HG03565 (cell line): ENCODE data around the gene BIRC2.
A peak's percentile ranks its signal among the peaks of the same experiment; 100 is the strongest.
"Not testable (repeated sequence)": the region's sequence is repeated elsewhere in the genome, so short reads cannot be mapped to it uniquely, and the experiment has no call there.

Experiments
- ATAC-seq: cut with Tn5 transposase; IDR thresholded peaks from one replicate; pipeline ENCODE4 v1.9.1; 2021; ENCODE audit warnings: mild to moderate bottlenecking, moderate library complexity; ENCODE audit not compliant: unreplicated experiment

Gene BIRC2

DNA sequence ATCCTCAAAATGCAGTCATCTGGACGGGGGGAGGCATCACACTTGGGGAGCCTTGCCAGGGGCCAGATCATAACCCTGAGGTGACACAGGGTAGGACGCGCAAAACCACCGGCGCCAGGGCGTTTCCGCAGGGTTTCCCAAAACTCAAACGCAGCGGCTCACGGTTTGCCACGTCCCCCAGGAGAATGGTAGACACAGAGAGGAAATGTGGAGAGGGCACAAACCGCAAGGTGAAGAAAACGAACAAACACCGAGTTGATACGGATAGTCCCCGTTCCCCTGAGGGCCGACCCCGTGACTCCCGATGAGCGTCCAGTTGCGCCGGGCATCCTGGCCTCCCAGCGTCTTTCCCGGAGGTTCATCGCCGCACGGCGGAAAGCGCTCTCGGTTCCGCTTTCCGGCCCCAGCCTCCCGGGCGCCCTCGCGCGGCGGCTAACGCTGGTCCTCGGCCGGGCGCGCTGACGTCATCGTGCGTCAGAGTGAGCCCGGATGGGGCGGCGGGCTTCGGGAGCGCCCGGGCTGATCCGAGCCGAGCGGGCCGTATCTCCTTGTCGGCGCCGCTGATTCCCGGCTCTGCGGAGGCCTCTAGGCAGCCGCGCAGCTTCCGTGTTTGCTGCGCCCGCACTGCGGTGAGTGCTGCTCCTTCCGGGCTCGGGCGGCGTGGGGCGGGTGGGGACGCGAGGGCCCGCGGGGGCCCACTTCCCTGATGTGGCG is at the start of gene BIRC2:
Gene BIRC2 (plus strand): TSS at position 467 of the 714 bp plus-strand sequence. CDS start 2,641 bp downstream, outside the sequence.
- peak; percentile 80 for ATAC-seq

DNA sequence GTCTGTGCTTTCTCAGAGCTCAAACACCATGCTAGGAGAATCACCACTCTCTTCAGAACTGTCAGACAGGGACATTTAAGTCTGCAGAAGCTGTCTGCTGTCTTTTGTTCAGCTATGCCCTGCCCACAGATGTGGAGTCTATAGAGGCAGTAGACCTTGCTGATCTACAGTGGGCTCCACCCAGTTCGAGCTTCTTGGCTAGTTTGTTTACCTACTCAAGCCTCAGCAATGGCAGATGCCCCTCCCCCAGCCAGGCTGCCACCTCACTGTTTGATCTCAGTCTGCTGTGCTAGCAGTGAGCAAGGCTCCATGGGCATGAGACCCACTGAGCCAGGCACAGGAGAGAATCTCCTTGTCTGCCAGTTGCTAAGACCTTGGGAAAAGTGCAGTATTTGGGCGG is 46.2 kb upstream of the BIRC2 start:
- not testable (repeated sequence) for ATAC-seq

DNA sequence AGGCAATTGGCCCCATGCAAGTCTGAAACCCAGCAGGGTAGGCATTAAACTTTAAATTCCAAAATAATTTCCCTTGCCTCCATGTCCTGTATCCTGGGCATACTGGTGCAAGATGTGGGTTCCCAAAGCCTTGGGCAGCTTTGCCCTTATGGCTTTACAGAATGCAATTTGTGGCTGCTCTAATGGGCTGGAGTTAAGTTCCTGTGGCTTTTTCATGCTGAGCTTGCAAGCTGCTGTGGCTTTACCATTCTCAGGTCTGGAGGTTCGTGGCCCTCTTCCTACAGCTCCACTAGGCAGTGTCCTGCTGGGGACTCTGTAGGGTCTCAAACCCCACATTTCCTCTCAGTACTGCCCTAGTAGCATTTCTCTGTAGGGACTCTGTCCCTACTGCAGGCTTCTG is 44.8 kb upstream of the BIRC2 start:
- ATAC-seq, result no peak

DNA sequence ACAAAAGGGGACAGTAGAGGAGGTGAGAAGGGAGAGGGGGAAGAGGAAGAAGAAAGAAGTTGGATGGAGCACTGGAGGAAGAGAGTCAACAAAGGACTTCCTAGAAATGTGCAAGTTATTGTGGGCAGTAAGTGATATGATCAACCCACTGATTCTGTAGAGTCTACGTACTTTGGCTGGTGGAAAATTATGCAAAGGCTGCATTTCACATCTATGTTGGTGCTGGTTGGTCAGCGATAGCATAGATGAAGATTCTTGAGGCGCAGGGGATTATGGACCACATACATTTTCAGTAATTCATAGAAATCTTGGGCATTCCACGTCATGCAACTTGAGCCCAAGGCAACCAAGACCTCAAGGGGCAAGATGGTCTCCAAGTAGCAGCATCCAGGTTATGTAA is 42.3 kb upstream of the BIRC2 start:
- ATAC-seq, result no peak

DNA sequence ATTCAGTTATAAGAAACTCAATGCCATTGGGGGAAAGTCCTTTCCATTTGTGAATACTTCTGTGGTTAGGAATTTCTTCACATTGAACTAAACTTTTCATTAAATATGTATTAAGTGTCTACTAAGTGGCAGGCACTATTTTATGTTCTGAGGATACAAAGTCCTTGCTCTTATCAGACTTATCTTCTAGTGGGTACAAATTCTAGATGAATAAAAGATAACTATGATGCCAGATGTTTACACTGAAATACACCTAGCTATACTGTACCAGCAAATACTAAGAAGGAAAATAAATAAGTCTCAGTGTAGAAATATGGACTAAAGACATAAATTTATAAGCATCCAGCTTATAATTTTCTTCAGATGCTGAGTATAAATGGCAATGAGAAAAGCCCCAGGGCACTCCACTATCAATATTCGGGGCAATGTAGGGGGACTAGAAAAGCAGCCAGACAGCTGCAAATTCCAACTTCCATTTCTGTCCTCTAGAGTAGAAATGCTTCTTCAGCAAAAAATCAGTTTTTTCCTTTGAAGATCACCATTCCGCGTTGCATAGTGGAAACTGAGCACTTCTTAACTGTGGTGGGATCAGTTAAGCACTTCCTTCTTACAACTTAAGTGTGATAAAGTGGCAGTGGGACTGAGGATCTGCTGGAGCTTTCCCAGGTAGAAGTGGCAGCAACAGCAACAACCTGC is 41.5 kb upstream of the BIRC2 start:
- ATAC-seq, result no peak

DNA sequence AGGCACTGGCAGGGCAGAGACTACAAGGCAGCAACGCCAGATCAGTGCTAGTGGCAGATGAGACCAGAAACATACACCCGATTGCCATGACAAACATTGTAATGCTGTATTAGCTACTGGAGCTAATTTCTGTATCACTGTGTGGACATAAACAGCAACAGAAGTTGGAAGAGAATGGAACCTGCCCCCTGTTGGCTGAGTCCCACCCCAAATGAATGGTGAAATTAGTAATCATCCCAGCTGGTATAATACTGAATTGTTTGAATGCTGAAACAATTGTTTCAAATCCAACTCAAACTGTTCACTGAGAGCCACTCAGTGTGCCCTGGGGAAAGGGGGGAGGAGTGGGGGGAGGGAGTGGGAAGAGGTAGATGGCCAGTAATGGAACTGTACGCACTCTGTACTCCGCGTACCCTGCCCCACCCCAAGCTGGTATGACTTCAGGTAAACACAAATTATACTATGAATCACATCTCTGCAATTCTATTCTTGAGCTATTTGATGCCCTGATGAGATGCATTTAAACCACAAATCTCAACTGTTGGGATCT is 40.9 kb upstream of the BIRC2 start:
- no peak for ATAC-seq

DNA sequence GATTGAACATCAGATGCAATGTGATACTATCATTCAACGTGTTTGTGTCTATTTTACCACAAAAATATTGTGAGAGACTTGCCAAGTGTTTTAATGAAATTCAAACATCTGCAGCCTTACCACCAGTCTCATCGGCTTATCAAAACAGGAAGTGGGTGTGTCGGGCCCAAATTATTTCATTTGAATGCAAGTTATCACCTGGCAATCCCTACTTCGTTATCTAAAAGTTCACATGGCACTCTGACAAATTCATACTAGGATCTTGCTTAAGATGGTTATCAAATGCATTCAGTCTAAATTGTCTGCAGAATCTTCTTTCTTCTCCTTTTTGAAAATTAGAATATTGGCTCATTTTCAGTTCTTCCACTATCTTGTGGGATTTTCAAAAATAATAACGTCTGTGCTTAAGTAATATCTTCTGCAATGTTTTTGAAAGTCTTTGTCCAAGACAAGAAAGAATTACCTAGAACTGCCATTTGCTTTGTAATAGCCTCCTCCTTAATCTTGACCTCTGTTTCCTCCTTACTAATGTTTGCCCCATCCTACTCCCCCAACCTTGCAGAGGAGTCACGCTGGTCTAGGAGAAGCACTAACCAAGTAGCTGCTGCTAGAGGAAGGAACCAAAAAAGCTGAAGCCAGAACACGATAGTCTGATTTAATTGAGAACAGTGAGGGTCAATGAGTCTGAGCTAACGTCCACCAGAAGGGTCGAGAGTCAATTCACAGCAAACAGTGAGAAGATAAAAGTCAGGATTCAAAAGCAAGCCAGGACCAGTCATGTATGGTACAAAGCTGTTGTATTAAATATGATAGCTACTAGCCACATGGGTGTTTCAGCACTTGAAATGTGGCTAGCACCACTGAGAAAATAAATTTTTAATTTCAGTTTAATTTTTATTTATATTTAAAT is 39.9 kb upstream of the BIRC2 start:
- no peak for ATAC-seq

DNA sequence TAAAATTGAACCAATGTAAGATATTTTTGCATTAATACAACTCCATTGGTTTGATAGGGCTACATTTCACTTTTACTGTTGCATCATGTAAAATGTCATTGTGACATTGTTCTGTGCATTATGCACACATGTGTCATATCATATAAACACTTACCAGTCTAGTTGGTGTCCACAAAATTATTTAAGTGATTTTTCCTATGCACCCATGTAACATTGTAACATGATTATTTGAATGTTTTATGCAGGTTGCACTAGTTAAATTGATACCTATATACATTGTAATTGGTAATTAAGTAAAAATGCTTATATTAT is 39.3 kb upstream of the BIRC2 start:
- ATAC-seq, result no peak

DNA sequence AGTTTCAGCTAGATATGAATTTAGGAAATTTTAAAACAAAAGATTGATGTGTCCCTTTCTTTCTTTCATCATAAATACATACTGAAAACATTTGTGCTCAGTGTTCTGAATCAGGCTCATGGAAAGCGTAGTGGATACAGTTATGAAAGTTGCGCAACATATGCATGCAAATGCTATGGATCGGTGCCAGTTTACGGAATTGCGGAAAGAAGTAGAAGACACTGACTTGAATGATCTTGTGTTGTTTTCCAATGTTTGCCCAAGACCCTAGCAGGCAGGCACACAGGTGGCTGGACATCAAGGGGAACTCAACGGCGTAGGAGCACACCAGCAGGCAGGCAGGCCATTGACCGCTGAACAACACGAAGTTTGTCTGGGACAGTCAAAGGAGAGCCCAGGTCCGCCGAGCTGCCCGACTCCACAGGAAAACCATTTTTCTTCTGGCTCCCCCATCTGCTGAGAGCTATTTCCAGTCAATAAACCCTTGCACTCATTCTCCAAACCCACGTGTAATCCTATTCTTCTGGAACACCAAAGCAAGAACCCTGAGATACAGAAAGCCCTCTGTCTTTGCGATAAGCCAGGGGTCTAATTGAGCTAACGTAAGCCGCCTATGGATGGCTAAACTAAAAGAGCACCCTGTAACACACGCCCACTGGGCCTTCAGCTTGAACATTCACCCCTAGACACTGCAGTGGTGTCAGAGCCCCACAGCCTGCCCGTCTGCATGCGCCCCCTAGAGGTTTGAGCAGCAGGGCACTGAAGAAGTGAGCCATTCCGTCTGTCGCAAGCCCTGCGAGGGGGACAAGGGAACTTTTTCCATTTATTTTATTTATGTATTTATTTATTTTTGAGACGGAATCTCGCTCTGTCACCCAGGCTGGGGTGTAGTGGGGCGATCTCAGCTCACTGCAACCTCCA is 37.1 kb upstream of the BIRC2 start:
- ATAC-seq, result no peak

DNA sequence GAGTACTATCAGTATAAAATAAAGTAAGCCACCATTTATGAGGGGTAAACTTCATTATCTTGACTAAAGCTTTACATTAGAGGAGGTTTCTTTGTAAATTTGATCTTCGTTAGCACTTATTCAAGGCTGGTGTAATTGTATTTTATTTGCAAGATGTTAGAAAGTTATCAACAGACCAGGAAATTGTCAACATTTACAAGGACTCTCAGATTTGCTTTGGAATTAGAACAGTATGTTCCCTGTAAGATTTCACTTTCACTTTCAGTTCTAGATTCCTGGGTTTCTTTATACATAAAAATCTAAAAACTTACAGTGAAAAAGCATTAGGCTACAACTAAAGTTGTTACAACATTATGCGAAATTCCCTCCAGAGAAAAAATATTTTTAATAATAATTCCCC is 34.3 kb upstream of the BIRC2 start:
- no peak for ATAC-seq

DNA sequence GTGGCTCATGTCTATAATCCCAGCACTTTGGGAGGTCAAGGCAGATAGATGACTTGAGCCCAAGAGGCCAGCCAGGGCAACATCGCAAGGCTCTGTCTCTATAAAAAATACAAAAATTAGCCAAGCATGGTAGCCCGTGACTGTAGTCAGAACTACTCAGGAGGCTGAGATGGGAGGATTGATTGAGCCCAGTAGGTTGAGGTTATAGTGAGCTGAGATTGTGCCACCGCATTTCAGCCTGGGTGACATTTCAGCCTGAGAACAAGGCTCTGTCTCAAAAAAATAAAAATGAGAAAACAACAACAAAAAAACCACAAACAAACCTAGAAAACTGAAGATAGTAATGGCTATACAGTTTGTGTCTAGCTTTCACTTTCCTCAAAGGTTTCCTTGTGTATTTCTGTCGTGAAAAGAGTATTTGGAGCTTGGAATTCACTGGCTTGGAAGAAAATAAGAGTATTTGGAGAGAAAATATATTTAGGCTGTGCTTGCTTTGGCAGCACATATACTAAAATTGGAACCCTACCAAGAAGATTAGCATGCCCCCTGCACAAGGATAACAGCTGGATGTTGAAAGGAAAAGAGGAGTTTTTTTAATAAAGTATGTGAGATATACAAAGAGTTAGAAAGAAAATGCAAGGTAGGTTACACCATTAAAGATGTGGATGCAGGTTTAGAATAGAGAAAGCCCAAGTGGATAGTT is 33.6 kb upstream of the BIRC2 start:
- no peak for ATAC-seq

DNA sequence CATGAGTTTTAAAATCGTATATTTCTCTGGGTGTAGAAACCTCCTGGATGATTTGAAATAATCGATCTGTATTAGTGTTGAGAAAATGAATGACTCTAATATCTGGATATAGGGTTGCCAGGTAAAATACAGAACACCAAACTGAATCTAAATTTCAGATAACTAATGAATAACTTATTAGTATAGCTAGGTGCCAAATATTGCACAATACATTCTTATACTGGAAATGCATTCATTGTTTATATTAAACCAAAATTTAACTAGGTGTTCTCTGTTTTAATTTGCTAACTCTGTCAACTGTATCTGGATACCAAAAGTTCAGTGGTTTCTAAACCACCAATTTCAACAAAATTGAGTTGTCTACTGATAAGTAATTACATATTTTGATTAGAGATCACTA is 32.2 kb upstream of the BIRC2 start:
- ATAC-seq, result no peak

DNA sequence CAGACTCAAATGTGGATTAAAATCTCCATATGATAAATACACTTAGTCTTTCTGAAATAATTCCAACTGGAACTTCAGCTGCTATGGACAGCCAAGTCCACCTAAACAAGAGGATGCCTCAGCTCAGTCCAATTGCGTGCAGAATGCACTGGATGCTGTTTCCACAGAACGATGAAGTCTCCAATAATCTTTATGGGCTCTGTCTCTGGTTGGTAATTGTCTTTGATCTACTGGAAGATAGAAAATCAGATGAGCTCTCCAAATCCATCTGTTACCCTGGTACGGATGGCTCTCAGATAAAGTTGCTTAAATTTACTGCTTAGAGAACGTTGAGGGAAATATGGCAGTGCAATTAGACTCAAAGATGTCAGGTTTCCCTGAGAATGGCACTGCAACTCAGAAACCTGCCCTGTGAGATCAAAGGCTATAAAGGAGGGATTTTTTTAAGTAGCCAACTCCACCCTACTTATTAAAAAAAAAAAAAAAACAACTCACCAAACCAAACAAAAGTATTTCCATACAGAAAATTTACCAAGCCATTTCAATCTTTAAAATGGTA is 30.6 kb upstream of the BIRC2 start:
- ATAC-seq, result no peak

DNA sequence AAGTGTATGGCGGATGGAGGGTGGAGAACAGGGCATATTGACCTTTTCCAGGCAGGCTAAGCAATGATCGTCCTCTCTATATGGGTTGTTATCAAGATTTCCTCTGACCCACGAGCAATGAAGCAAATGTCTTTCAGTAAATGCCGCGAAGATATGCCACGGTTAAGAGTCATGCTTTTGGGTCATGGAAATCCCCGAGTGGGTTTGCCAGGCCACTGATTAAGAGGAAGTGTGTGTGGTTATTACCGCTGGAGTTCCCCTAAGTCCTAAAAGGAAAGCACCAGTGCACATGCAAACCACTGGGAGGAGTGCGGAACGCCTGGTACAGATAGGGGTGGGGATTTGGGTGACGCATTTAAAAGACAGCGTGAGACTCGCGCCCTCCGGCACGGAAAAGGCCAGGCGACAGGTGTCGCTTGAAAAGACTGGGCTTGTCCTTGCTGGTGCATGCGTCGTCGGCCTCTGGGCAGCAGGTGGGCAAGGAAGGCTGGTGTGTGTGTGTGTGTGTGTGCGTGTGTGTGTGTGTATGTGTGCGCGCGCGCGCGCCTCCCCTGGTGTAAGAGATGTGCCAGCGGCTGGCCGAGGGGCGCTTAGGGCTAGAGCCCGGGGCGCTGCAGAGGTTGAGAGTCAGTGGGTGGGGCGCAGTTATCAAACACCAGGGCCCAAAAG is 29.8 kb upstream of the BIRC2 start, which contains the start of gene BIRC3:
Gene BIRC3 (plus strand): TSS at position 386 of the 669 bp plus-strand sequence. CDS start 7,026 bp downstream, outside the sequence.
- ATAC-seq, result peak; percentile 80

DNA sequence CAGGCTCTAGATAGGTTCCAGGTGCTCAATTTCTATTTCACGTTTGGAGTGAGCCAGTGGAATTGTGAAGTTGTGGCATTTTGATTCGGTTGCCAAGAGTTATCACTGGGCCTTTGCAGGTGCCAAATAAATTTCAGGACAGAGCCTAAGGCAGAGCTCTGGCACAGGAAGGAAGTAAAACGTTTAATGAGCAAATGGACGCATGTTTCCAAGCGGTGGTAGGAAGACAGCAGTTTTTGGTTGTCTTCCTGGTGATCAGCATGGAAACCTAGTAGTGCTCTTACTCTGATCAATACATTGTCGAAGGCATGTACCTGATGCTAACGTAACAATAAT is 29.3 kb upstream of the BIRC2 start:
- ATAC-seq, result no peak

DNA sequence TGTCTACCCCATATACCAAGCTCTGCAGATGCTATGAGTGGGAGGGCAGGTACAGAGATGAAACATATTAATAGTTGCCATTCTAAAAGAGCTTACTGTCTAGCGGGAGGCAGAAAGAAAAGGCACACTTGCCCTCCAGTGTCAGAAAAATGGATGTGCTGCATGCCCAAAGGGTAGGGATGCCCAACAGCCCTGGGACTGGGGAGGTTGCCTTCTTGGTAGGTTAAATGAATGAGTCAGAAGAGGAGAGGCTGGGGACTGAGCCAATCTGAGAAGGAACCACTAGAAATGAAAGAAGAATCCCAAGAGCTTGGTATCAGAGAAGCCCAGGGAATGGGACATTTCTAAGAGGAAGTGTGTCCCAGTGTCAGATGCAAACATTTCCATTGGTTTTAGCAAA is 28.5 kb upstream of the BIRC2 start:
- ATAC-seq, result no peak

DNA sequence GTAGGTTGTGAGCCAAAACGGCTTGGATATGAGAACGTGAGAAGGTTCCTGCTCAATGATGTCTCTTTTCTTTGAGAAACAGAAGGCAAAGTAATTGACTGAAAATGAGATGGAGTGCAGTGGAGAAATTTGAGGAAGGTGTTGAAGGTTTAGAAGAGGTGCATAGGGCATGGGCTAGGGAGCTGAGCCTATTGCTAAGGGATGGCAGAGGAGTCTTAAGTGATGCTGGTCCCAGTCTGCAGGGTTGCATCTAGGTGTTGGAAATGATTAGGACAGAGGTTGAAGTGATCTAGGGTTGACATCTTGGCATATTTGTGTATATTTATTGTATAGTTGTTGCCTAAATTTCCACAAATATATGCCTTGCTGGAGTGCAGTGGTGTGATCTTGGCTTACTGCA is 27.5 kb upstream of the BIRC2 start:
- no peak for ATAC-seq

DNA sequence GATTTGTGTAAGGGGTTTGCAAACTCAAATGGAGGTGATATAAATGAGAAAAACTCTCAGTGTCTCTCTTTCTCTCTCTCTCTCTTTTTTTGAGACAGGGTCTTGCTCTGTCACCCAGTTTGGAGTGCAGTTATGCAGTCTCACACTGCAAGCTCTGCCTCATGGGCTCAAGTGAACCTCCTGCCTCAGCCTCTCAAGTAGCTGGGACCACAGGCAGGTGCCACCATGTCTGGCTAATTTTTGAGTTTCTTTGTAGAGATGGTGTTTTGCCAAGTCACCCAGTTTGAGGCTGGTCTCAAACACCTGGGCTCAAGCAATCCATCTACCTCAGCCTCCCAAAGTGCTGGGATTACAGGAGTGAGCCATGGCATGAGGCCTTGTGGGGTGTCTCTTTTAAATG is 26.8 kb upstream of the BIRC2 start:
- ATAC-seq, result no peak

DNA sequence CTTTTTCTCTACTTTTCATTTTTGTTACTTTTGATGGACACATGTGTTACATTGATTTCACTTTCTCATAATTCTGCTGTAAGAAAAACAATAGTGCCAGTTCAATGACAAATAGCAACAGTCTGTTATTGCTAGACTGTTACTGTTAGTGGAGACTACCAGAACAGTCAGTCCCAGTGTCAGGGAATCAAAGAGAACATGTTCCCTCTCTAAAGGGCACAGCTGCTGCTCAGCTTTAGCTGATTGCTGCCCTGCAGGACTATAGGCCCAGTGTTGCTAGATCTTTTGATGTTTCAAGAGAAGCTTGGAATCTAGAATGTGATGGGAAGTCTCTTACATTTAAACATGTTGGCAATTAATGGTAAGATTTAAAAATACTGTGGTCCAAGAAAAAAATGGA is 26.3 kb upstream of the BIRC2 start:
- no peak for ATAC-seq
